Measurements from ENCODE around the gene KCNIP1.

The KCNIP1 gene

DNA sequence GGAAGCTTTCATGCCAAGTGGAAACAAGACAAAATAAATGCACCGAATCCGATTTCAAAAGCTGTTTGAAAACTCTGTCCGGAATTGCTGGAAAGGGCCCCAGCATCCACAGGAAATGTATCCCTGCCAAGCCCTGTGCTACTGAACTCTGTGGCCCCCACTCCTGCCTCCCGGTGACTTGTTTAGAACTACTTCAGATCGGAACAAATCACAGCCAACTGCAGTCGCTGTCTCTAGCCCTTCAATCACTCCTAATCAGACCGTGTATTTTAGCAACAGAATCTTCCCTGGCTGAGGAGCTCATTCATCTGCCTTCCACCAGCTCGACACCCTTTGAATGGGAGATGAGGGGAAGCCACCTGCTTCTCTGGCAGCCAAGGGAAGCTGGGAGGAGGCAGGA is 94.1 kb downstream of the KCNIP1 start:
- DNase-seq (ENCODE audit: low spot score): no peak

DNA sequence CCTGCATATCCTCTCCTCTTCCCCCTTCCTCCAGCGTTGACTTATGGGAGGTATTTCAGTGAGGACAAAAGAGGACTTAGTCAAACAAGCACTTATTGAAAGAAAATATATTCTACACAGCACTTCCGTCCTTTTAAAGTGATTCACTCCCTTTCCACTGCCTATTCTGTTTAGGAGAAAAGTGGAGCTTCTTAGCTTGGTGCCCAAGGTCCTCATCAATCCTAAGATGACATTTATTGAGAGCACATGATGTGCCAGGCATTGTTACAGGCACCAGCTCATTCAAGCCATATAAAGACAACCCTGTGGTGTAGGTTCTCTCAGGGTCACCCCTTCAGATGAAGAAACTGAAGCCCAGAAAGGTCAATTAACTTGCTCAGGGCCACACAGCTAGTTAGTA is 95.9 kb downstream of the KCNIP1 start:
- DNase-seq (ENCODE audit: low spot score): no peak

DNA sequence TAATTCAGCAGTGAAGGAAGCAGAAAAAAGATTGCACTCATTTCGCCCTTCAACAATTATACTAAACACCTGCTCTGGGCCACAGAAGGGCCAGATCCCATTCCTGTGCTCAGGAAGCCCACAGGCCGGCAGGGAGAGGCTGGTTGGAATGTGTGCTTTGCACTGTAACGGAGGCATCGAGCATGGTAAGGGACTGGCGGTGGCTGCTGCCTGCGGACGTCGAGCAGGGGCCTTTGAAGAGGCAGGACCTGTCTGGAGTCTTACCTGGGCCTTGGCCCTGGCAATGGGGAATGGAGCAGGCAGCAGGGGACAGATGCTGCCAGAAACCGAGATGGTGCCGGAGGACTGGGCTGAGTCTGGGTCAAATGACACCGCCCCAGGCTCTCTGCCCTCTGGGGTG is 97.8 kb downstream of the KCNIP1 start:
- no peak for DNase-seq (ENCODE audit: low spot score)

DNA sequence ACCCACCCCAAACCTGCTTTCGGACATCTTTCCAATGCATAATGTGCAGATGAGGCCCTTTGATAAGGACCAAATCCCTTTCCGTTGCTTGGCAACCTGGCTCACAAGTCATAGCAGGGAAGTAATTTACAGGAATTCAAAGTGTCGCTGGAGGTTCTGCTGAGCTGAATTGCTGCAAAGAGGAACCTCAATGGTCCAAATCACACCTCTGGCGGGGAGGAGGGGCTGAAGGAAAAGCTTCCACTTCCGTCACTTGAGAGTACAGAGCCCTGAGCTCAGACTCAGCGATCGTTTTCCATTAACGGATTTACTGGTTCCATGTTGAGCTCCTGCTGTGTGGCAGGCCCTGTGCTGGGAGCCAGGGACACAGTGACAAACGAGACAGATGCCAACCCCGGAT is 99.3 kb downstream of the KCNIP1 start:
- no peak for DNase-seq (ENCODE audit: low spot score)

DNA sequence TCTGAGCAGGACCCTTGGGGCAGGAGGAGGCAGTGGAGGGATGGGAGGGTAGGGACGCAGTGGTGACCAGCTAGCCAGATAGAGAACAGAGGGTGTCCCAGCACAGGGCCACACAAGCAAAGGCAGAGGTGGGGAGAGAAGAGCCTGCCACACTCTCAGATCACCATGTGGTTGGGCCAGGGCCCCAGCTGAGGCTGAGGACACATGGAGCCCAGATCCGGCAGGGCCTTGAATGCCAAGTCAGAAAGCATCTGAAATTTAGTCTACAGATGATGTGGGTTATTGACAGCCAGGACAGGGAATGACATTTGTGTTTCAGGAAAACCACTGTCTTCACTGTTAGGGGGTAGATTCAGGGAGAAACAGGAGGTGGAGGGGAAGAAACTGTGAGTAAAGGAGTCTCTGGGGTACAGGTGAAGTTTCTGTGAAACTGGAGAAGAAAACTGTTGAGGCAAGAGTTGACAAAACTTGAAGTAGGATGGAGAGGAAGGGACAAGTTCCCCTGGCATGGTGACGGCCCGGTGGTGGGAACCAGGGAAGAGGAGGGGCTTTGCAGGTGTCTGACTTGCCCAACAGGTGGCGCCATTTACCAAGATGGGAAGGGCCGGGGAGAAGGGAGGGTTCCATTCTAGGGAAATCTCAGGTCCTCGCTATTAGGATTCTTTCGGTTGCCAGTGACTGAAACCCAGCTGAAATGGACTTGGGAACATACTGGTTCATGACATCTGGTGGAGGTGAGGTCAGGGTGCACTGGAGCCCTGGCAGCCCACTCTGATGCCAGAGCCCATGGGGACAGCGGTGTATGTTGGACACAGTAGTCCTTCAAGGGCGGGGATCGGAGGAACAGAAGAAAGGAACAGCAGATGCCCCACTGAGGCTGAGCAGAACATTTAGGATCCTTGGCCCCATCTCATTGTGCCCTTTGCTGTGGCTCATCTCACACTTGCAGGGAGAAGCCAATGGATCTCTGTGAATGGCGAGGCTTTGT is 100.1 kb downstream of the KCNIP1 start:
- DNase-seq (ENCODE audit: low spot score): peak; percentile 77

DNA sequence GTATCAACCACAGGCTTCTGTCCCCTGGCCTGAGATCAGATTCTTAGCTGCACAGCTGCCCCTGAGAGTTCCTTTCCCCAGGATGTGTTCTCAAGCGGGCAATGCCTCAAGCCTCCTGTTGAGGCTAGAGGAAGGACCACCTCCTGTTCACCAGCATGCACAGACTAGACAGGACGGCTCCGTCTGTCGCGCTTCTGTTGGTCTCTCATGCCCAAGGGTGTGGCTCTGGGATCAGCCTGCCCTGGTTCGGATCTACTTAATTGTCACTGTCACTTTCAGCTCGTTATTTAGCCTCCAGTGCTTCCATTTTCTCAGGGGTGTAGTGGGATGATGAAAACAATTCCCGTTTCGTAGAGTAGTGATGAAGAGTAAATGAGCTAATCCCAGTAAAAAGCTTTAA is 103.1 kb downstream of the KCNIP1 start:
- DNase-seq (ENCODE audit: low spot score): no peak

DNA sequence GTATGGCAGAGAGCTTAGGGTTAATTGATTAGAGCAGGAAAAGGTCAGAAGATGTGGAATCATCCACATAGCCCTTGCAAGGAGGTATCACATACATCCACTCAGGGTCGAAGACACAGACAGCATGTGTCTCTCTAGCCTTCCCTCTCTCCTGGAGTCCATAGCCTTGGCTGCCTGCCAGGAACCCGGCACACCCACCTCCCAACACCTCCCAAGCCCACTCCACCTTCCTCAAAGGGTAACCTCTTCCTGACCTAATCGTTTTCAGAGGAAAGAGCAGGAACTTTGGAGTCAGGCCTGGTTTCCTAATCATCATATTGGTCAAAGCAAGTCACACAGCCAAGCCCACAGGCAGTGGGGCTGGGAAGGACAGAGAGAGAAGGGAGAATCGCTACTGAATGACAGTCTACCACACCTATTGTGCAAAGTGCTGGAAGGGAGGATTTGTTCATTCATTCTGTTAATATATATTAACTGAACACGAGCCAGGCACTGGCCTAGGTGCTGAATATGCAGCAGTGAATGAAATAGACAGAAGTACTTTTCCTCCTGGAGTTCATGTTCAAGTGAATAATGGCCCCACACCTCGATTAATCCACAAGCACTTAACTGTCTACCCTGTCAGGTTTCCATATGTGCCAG is 107.8 kb downstream of the KCNIP1 start:
- no peak for DNase-seq (ENCODE audit: low spot score)

DNA sequence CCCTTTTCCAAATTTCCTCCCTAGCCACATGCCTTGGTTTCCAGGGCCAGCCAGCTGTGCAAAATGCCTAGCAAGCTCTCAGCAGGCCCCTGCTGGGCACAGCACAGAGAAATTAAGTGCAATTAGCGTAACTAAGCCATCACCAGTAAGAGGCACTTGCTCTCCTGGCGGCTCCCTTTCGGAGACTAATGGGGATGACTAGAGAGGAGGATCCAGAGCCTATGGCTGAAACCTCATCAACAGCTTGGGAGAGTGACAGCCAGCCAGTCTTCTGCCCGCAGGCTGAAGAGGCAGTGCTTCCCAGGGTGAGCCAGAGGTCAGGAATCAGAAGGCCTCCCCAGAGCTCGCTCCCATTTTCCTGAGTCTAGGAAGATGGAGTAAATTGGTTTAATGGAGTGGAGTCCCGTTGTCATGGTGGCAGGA is 108.4 kb downstream of the KCNIP1 start:
- no peak for DNase-seq (ENCODE audit: low spot score)

DNA sequence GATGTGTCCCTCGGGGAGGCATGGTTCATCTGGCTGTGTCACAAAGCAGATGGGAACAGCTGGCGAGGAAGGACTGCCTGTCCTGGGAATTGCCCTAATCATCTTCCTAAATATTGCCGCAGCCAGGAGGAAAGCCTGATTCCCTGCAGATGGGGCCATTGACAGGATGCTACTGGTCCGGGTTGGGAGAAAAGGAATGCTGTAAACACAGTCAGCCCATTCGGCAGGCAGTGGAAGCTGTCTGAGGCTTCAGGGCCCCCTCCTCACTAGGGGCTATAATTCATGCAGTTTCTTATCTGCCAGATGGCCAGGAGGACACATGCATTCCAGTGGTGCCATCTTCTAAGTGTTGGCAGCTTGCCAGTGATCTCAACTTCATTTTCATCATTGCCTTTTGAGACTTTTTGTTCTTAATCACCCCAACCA is 110.3 kb downstream of the KCNIP1 start:
- no peak for DNase-seq (ENCODE audit: low spot score)

DNA sequence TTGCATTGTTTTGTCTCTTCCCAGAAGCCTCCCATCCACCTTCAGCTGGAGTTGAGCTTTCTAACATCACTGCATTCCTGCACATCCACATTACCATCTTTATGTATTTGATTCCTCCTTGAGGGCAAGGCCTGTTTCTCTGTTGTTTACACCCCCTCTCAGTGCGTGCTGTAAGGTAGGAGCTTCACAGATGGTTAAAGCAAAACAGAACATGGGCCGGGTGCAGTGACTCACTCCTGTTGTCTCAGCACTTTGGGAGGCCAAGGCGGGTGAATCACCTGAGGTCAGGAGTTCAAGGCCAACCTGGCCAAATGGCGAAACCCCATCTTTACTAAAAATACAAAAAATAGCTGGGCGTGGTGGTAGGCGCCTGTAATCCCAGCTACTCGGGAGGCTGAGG is 110.9 kb downstream of the KCNIP1 start:
- no peak for DNase-seq (ENCODE audit: low spot score)

DNA sequence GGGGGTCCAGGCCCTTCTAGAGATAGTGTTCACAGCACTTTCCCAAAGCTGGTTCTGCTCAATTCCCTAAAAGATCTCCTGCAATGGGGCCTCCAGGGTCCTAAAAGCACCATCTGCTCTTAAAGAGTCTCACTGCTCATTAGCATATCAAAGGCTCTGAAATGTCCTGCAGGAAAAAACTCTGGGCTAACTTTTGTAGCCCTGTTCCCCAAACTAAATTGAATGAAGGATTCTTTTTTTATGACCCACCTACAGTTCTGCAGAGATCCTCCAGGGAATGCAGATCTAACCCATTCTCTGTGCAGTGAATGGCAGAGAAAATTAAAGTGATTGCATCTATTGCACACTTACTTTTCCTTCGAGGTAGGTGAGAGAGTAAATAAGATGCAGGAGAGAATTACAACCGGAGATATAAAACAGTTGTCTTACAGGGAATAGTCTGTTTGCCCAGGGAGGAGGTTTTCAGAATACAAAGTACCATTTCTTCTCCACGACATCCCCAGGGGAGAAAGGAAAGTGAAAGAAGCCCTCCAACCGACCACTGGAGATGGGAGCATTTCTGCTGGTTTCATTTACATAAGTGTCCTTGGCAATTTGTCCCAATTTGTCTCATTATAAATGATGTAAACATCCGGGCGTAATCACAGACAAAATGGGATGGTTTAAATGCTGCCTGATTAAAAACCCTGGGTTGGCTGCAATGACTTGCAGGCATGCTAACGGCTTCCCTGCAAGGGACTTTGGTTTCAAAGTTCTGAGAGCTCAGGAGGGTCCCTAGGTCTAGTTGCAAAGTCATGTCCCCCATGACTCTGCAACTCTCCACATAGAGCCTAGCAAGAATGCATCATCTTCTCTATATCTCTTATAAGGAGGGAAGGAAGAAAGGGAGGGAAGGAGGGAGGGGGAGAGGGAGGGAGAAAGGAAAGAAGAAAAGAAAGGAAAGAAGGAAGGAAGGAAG is 114.0 kb downstream of the KCNIP1 start:
- DNase-seq (ENCODE audit: low spot score): no peak

DNA sequence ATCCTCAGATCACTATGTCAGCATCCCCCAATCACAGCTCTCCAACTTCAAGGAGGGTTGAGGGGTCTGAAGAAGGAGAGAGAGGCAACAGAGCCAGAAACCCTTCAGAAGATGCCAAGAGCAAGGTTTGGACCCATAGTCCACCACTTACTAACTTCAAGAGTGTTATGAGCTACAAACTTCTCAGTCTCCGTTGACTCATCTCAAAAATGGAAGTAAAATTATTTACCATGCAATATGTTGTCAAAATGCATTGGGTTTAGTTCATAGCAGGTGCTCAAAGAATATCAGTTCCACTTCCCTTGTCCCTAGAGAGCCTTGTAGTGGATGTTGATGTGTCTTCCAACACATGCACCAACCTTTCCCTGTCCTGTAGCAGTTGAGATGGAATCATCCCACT is 116.0 kb downstream of the KCNIP1 start:
- no peak for DNase-seq (ENCODE audit: low spot score)

DNA sequence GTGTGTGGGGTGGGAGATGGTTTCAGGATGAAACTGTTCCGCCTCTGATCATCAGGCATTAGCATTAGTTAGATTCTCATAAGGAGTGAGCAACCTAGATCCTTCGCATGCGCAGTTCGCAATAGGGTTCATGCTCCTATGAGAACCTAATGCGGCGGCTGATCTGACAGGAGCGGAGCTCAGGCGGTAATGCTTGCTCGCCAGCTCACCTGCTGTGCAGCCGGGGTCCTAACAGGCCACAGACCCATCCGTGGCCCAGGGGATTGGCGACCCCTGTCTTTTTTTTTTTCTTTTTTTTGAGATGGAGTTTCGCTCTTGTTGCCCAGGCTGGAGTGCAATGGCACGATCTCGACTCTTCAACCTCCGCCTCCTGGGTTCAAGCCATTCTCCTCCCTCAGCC is 119.1 kb downstream of the KCNIP1 start:
- no peak for DNase-seq (ENCODE audit: low spot score)

DNA sequence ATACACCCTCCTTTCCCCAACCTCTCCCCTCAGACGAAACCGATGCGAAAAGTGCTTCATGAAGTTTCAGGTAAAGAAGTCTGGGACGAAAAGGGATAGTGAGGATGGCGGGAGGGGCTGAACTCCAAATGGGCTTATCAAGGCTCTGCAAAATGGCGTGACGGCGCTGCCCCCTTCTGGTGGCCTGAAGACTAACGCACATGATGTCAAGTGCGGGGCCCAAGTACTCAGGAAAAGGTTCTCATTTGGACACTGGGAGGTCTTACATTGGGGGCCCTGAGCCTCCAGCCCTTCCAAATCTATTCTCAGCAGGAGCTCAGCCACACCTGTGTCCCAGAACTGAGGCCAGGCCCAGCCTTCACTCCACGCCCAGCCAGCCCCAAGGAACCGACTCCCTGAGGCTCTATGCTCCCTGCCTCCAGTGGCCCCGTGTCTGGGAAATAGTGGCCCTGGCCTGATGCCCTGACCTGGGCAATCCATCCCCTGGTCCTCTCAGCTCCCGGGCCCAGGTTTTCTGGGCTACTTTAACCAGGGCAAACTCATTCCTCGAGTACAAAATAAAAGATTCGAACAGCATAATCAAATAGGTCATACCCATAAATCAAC is 119.9 kb downstream of the KCNIP1 start:
- no peak for DNase-seq (ENCODE audit: low spot score)

DNA sequence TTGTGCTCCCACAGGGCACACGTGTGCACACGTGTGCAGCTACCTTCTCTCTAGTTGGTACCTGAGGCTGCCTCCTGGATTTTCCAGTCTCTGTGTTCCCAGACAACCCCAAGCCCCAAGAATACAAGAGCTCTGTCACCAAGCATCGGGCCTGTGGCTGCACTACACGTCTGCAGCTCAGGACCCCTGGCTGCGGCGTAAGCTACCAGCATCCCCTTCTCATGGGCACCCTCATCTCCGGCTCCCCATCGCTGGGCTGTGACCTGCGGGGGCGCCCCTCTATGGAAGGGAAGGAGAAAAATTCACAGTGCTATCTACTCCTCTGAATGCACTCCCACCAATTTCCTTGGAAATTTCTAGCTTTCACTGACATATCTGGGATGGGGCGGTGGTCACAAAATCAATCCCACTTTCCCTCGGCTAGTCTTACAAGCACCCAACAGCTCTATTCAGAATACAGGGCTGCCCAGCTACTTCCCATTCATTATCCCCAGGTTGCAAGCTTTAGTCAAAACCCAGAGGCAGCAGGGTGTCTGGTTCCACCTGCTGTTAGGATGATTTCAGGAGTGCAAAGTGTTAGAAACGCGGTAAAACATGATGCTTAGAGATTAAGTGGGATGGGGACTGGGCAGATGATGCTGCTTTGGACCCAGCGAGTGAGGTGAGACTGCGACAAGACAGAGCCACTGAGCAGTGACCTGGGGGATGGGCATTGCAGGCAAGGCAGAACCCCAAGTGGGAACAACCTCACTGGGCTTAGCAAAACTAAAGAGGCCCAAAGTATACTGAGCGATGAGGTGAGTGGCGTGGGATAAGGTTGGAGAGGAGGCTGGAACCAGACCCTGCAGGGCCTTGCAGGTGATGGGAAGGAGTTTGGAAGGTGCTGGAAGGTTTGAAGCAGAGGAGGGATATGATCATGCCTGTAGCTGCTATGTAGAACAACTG is 121.7 kb downstream of the KCNIP1 start:
- no peak for DNase-seq (ENCODE audit: low spot score)

DNA sequence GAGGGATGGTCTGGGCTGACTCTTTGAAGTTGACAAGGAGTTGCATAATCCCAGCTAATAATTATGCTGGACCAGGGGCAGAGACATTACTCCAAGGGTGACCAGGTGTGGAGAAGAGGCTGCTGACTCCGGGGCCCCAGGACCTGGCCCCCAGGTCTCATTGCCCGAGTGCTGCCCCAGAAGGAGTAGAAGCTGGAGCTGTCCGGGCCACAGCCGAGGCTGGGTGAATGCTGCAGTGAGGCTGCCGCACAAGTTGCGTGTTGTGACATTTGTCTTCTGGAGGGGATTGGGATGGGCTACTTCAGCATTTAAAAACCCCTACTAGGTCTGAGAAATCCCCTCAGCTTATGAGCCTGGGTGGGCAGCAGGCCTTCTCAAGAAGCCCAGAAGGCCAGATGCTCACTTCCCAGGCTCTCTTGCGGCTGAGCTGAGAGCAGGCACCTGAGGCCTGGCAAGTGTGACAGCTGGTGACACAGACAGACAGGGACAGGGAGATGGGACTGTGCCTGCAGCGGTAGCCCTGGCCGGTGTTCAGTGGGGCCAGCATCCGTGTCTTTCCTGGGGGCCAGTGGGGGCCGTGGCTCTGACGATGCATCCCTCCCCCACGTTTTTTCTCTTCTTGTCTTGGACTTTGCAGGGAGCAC is 122.8 kb downstream of the KCNIP1 start:
- no peak for DNase-seq (ENCODE audit: low spot score)

DNA sequence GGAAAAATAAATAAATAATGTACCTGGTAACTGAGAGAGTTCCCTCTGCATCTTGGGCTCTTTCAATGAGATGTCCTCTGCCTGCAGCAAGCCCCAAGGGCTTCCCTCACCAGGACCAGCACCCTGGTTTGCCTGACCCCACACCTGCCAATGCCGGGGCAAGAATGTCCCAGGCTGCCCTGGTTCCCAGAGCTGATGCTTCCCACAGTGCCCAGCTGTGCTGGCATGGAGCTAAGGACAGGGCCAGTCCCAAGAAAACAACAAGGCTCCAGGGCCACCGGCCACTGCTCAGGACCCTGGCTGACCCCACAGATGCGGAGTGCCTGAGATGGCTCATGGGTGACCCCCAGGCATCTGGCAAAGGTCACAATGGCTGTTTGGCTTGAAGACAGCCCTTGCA is 123.5 kb downstream of the KCNIP1 start:
- DNase-seq (ENCODE audit: low spot score): no peak

DNA sequence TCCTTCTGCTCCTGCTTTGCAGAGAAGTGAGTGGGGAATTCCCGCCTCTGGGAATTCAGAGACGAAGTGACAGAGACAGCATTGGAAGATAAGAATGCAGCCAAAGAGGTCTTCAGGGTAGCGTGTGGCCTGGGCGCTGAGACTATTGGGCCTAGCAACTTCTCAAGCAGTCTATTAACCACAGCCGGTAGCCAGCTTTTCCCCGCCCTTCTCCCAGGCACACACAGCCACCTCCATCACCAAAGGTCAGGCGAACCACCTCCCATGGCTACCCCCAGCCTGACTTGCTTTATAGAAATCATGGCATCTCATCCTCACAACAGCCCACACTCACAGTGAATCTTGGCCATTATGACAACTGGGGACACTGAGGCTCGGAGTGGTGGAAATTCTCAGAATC is 124.2 kb downstream of the KCNIP1 start:
- DNase-seq (ENCODE audit: low spot score): no peak

DNA sequence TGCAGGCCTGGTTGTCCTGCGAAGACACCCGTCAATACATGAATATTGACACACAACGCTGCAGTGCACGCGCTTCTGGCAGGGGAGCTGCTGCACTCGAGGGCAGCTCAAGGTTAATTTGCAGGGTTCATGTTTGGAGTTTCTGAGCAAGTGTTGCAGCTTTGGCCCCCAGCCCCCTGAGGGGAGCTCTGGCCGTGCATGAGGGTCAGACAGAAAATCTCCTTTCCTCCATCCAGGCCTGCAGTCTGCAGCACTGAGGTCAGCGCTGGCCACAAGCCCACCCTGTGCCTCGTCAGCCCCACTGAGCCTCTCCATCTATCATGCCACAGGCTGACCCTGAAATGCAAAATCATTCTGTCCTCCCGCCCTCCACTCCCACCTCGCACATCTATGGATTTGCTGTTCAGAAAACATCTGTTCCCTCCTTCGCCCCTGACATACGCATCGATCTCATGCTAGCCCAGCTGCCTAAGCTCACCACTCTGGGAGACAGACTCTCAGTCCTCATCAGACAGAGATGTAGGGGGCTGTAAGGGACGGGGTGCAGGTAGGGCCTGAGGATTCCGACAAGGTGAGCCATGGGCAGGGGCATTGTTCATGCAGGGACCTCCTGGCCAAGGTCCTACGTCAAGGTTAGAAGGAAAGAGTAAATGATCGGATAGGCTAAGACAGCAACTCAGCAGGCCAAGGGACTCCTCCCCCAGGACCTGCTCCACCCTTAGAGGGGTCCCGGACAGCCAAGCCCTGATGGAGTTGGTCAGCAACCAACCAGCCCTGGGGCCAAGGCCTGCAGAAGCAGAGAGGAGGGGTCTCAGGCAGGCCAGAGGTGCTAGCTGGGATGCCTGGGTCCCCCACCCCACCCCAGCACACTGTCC is 125.1 kb downstream of the KCNIP1 start:
- DNase-seq (ENCODE audit: low spot score): no peak

All from HuH-7.5 (cell line).